ENCODE results near the gene ITPK1.

DNA sequence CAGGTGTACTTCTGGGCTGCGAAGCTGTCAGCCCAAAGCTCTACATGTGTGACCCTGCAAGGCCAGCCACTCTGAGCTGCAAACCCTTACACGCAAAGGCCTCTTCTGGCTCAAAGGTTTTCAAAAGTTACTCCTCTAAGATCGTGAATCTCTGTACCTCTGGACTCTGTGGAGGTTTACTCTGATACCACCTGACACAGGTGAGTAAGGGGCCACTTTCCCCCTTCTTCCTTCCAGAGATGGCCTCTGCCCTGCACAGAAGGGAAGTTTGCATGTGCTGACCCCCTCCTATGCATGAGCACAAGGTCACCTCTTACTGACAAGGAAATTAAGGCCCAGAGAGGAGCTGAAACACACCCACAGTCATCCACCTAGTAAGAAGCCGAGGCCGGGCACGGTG is 14.5 kb downstream of the ITPK1 start:
- TF ChIP-seq CTCF (conservative IDR thresholded peaks at IDR 0.05; ENCODE audit: low read length) (no peak), EZH2phosphoT487 (IDR thresholded peaks at IDR 0.05; ENCODE audit: borderline replicate concordance, low read depth, low read length) (no peak)

Measured in OCI-LY7 (cell line).